AG04450 (cell line): ENCODE results near the gene TELO2. TPM values are rescaled to one million over a fixed set of nuclear protein-coding genes. Genes with fewer than 3 reads are reported as not detected.

Experiments
- CTCF ChIA-PET: fragments of 300-600, 350-600 bp; formaldehyde crosslinking; extraction: SDS; loops from one replicate; lab custom pipeline; 2022; ENCODE audit warnings: antibody characterized with exemption, inconsistent platforms; lab: Charles Lee
- POLR2A ChIA-PET: fragments of 350-600 bp; formaldehyde crosslinking; extraction: SDS; loops from one replicate; lab custom pipeline; 2021; ENCODE audit warnings: antibody characterized with exemption, inconsistent platforms; lab: Yijun Ruan, JAX
- DNase-seq: peaks from one replicate; pipeline ENCODE4 v3.0.0-alpha.2; 2011; ENCODE audit warnings: low read depth, low spot score
- H3K27ac ChIP-seq: one replicate; pipeline ENCODE4 v1.5.1; 2012; ENCODE audit warnings: low read depth, low read length, control low read depth
- H3K27me3 ChIP-seq: one replicate; pipeline ENCODE4 v1.6.0; 2012; ENCODE audit warnings: low read length; ENCODE audit not compliant: control insufficient read depth, insufficient read depth
- H3K4me3 ChIP-seq: 2 replicates; pipeline ENCODE4 v1.5.1; 2011; ENCODE audit warnings: mild to moderate bottlenecking, low read depth, low read length, control low read depth
- H3K9me3 ChIP-seq: 2 replicates; pipeline ENCODE4 v1.5.1; 2012; ENCODE audit warnings: low read length; ENCODE audit not compliant: control insufficient read depth, insufficient read depth
- polyA plus RNA-seq: library from polyadenylated mRNA; depleted of rRNA; stranded (reverse); fragments of >200 nt; gene quantifications from 2 replicates; pipeline ENCODE4 v1.2.3, GENCODE V29; 2011
- TF ChIP-seq, protein P1 (sequence below): IDR thresholded peaks from 2 replicates; pipeline ENCODE4 v1.5.1; 2011; ENCODE audit warnings: low read depth, low read length, control low read depth, inconsistent platforms

The TELO2 gene
- polyA plus RNA-seq, 1 experiment, result 6.2 TPM

DNA sequence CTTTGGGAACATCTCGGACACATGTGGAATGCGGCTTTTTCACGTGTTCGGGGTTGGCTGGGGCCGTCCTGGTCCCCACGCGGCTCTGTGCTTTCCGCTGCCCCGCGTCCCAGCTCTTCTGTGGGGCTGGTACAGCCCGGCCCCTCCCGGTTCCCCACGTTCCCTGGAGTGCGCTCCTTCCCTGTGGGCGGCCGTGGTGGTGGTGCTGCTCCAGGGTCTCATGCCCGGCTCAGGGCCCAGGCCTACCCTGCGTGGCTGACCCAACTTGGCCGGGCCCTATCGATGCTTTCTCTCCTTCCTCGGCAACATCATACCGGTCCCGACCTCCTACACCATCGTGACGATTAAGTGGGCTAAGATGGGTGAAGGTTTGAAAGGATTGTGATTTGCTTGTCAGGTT is 3.3 kb downstream of the TELO2 start:
- TF ChIP-seq, protein P1, sequence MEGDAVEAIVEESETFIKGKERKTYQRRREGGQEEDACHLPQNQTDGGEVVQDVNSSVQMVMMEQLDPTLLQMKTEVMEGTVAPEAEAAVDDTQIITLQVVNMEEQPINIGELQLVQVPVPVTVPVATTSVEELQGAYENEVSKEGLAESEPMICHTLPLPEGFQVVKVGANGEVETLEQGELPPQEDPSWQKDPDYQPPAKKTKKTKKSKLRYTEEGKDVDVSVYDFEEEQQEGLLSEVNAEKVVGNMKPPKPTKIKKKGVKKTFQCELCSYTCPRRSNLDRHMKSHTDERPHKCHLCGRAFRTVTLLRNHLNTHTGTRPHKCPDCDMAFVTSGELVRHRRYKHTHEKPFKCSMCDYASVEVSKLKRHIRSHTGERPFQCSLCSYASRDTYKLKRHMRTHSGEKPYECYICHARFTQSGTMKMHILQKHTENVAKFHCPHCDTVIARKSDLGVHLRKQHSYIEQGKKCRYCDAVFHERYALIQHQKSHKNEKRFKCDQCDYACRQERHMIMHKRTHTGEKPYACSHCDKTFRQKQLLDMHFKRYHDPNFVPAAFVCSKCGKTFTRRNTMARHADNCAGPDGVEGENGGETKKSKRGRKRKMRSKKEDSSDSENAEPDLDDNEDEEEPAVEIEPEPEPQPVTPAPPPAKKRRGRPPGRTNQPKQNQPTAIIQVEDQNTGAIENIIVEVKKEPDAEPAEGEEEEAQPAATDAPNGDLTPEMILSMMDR, result no peak
- Histone ChIP-seq H3K27me3 (no peaks in the 10 kb centered on the region), H3K27ac (no peak overlapping the region), H3K9me3 (no peaks in the 10 kb centered on the region; the same call in 1 of the 2 replicates), H3K4me3 (no peak overlapping the region)
- ChIA-PET POLR2A (no interaction called here), CTCF (no interaction called here)
- no peak for DNase-seq

DNA sequence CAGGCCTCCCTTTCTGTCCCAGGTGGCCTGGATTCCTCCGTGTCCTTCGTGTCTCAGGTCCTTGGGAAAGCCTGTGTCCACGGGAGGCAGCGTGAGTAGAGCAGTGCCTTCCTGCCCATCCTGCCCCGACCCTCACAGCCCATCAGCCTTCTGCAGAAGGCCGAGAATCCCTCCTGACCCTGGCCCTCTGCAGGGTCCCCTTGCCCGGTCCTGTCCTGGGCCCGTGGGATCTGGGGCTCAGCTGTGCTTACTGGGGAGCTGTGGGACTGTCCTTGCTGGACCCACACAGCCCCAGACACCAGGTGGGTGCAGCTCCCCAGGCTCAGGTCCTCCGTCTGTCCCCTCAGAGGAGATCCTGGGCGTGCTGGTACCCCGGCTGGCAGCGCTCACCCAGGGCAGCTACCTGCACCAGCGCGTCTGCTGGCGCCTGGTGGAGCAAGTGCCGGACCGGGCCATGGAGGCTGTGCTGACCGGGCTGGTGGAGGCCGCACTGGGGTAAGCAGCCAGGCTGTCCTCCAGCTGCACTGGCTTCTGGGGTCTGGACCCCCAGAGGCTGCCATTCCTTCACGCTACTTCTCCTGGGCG is 3.9 kb downstream of the TELO2 start:
- ChIA-PET POLR2A (no interaction called here), CTCF (interaction anchor here (0.6 kb wide), 1 partner anchor 1110 kb away, joined by 3 read pairs; no protein-coding TSS in a partner anchor)
- no peaks in the 10 kb centered on the region; the same call in 1 of the 2 replicates for H3K9me3 ChIP-seq
- H3K27me3 ChIP-seq, result no peaks in the 10 kb centered on the region
- no peak for DNase-seq
- H3K27ac ChIP-seq, result no peak overlapping the region
- TF ChIP-seq, protein P1, result no peak
- no peak overlapping the region for H3K4me3 ChIP-seq

DNA sequence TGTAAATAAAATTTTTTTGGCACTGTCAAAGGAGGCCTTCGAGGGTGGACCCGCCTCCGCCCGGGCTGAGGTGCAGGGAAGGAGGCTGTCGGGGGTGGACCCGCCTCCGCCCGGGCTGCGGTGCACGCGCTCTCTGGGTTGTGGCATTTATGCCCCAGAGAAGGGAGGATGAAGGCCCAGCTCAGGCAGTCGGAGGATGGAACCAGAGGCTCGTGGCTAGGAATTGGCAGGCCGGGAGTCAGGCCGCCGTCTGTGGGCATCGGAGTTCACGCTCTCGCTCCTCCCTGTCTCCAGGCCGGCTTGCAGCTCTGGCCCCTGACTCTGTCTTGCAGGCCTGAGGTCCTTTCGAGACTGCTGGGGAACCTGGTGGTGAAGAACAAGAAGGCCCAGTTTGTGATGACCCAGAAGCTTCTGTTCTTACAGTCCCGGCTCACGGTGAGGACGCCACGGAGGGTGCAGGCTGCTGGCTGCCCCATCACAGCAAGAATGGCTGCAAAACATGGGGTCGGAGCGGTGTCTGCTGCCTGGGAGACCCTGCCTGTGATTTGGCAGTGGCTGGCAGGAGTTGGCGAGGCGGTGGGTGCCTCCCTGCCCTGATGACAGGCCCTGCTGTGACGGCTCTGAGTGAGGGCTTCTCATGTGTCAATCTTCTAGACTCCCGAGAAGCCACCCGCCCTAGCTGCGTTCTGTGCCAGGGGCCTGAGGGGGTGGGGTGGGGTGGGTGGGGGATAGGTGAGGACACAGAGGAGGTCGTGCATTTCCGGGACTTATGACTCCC is 5.9 kb downstream of the TELO2 start:
- CTCF ChIA-PET, result no interaction called here
- no peaks in the 10 kb centered on the region for H3K27me3 ChIP-seq
- TF ChIP-seq, protein P1, result no peak
- DNase-seq, result no peak
- peaks cover 6% of the 10 kb centered on the region; the same call in 1 of the 2 replicates for H3K9me3 ChIP-seq
- POLR2A ChIA-PET, result no interaction called here
- H3K4me3 ChIP-seq, result no peak overlapping the region
- H3K27ac ChIP-seq, result no peak overlapping the region

DNA sequence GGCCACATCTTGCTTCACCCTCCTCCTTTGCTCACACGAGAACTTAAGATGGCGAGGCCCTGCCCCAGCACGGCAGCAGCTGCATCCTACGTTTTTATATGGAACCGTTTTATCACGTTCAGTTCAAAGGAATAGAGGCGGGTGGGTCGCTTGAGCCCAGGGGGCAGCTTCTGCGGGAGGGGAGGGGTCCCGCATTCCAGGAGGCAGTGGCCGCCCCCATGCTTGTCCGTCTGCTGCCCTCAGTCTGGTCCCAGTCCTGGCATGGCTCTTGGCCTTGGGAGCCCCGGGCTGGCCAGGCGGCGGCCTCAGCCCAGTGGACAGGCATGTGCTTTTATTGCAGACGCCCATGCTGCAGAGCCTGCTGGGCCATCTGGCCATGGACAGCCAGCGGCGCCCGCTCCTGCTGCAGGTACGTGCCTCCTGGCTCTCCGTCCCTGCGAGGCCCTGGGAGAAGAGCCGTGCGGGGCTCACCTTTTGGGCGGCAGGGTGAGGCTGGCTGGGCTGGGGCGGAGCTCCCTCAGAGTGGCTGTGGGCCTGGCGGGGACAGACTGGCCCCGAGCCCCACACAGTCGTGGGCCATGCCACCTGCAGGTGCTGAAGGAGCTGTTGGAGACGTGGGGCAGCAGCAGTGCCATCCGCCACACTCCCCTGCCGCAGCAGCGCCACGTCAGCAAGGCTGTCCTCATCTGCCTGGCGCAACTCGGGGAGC is 6.8 kb downstream of the TELO2 start:
- Histone ChIP-seq H3K27ac (no peak overlapping the region), H3K9me3 (peaks cover 6% of the 10 kb centered on the region; the same call in 1 of the 2 replicates), H3K4me3 (no peak overlapping the region), H3K27me3 (no peaks in the 10 kb centered on the region)
- POLR2A ChIA-PET, result no interaction called here
- DNase-seq, result no peak
- TF ChIP-seq, protein P1, result no peak
- CTCF ChIA-PET, result no interaction called here
